ENCODE data around the gene LIN28B.

LIN28B gene

GRCh38 chr6:105035299-105035698 lies 78.4 kb downstream of the LIN28B start:
- TF ChIP-seq CTCF (IDR thresholded peaks at IDR 0.05; ENCODE audit: insufficient read depth, low read length, missing control alignments): no peak
- CTCF ChIA-PET: no interaction called here
- POLR2A ChIA-PET: no interaction called here
- no peak overlapping the region for H3K4me3 ChIP-seq (ENCODE audit: low read depth, low read length)
- no peak for DNase-seq (ENCODE audit: low read depth, low spot score)

- H3K4me3 ChIP-seq (ENCODE audit: low read depth, low read length): no peak overlapping the region
- ChIA-PET CTCF (interaction anchor here (1.2 kb wide), 1 partner anchor 18 kb away, joined by 3 read pairs; no protein-coding TSS in a partner anchor), POLR2A (no interaction called here)
- no peak for DNase-seq (ENCODE audit: low read depth, low spot score)
- no peak for TF ChIP-seq CTCF (IDR thresholded peaks at IDR 0.05; ENCODE audit: insufficient read depth, low read length, missing control alignments)
These were observed 79.4 kb downstream of the LIN28B start for GRCh38 chr6:105036351-105036750.

- DNase-seq (ENCODE audit: low read depth, low spot score): no peak
- POLR2A ChIA-PET: no interaction called here
- no peak for TF ChIP-seq CTCF (IDR thresholded peaks at IDR 0.05; ENCODE audit: insufficient read depth, low read length, missing control alignments)
- H3K4me3 ChIP-seq (ENCODE audit: low read depth, low read length): no peak overlapping the region
- CTCF ChIA-PET: no interaction called here
These were observed 81.4 kb downstream of the LIN28B start for GRCh38 chr6:105038259-105038658.

- no peak for DNase-seq (ENCODE audit: low read depth, low spot score)
- CTCF ChIA-PET: no interaction called here
- no peak for TF ChIP-seq CTCF (IDR thresholded peaks at IDR 0.05; ENCODE audit: insufficient read depth, low read length, missing control alignments)
- H3K4me3 ChIP-seq (ENCODE audit: low read depth, low read length): no peak overlapping the region
- POLR2A ChIA-PET: no interaction called here
These were observed 85.0 kb downstream of the LIN28B start for GRCh38 chr6:105041880-105042279.

- ChIA-PET CTCF (no interaction called here), POLR2A (no interaction called here)
- no peak overlapping the region for H3K4me3 ChIP-seq (ENCODE audit: low read depth, low read length)
- DNase-seq (ENCODE audit: low read depth, low spot score): no peak
- no peak for TF ChIP-seq CTCF (IDR thresholded peaks at IDR 0.05; ENCODE audit: insufficient read depth, low read length, missing control alignments)
These were observed 85.7 kb downstream of the LIN28B start for GRCh38 chr6:105042648-105043047.

- ChIA-PET POLR2A (no interaction called here), CTCF (no interaction called here)
- no peak for DNase-seq (ENCODE audit: low read depth, low spot score)
- TF ChIP-seq CTCF (IDR thresholded peaks at IDR 0.05; ENCODE audit: insufficient read depth, low read length, missing control alignments): no peak
- H3K4me3 ChIP-seq (ENCODE audit: low read depth, low read length): no peak overlapping the region
These were observed 87.1 kb downstream of the LIN28B start for GRCh38 chr6:105043979-105044378.

Measured in AG04449 (cell line).